HG02943 (cell line): ENCODE data around the gene DKC1.

Source experiments
- ATAC-seq: cut with Tn5 transposase; IDR thresholded peaks from one replicate; pipeline ENCODE4 v1.9.1; 2021; ENCODE audit warnings: mild to moderate bottlenecking, low read depth, moderate library complexity; ENCODE audit not compliant: unreplicated experiment

DKC1 gene

GRCh38 chrX:154735695-154736393, 26.8 kb upstream of the DKC1 start:
- no peak for ATAC-seq

GRCh38 chrX:154737136-154737535, 25.5 kb upstream of the DKC1 start:
- no peak for ATAC-seq

- ATAC-seq: no peak
These were observed 24.5 kb upstream of the DKC1 start for GRCh38 chrX:154738011-154738738.

- no peak for ATAC-seq
These were observed 22.7 kb upstream of the DKC1 start for GRCh38 chrX:154739952-154740465.

GRCh38 chrX:154742613-154743012, 20.1 kb upstream of the DKC1 start:
- ATAC-seq: no peak

GRCh38 chrX:154748712-154749339, 13.8 kb upstream of the DKC1 start:
- peak; percentile 52 for ATAC-seq

GRCh38 chrX:154749856-154750255, 12.8 kb upstream of the DKC1 start:
- no peak for ATAC-seq

GRCh38 chrX:154750301-154751202, 12.1 kb upstream of the DKC1 start, which contains the start of gene GAB3:
GAB3 (minus strand) TSS chrX:154751077; CDS start chrX:154751025, 52 bp downstream.
- no peak for ATAC-seq

GRCh38 chrX:154751203-154751668, 11.4 kb upstream of the DKC1 start:
- ATAC-seq: no peak

- ATAC-seq: no peak
These were observed 10.9 kb upstream of the DKC1 start for GRCh38 chrX:154751669-154752271.

GRCh38 chrX:154758696-154759095, 4.0 kb upstream of the DKC1 start:
- no peak for ATAC-seq

- no peak for ATAC-seq
These were observed 607 bp upstream of the DKC1 start for GRCh38 chrX:154761977-154762536.

- no peak for ATAC-seq
These were observed 12.0 kb downstream of the DKC1 start for GRCh38 chrX:154774622-154775021.

- no peak for ATAC-seq
These were observed 13.0 kb downstream of the DKC1 start for GRCh38 chrX:154775419-154776349.

- ATAC-seq: no peak
These were observed 14.1 kb downstream of the DKC1 start for GRCh38 chrX:154776753-154777152.

- no peak for ATAC-seq
These were observed 16.6 kb downstream of the DKC1 start for GRCh38 chrX:154779261-154779660.

- ATAC-seq: no peak
These were observed 18.3 kb downstream of the DKC1 start for GRCh38 chrX:154780968-154781367.
